Measurements from ENCODE around the gene TRIM62. TPM values are rescaled to one million over a fixed set of nuclear protein-coding genes. Genes with fewer than 3 reads are reported as not detected.
"Not testable (repeated sequence)": the region's sequence is repeated elsewhere in the genome, so short reads cannot be mapped to it uniquely, and the experiment has no call there.

The TRIM62 gene
- polyA plus RNA-seq, 2 donors, result 4.6 to 5.0 TPM

DNA sequence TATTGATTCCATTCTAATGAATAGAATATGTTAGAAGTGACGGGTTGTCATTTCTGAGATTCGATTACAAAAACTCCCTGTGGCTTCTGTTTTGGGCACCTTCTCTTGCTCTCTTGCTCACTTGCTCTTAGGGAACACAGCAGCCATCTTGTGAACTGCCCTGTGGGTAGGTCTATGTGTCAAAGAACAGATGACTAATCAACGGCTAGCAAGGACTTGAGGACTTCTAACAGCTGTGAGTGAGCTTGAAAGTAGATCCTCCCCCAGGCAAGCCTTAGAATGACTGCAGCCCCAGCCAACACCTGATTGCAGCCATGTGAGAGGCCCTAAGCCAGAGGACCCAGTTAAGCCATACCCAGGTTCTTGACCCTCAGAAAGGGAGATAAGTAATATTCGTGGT lies 51.5 kb downstream of the TRIM62 start:
- Histone ChIP-seq H3K36me3 (ENCODE audit: control insufficient read depth in 2 of 2, insufficient read depth in 2 of 2, low read length in 1 of 2) (peaks cover 0 to 6% of the 10 kb centered on the region in 2 donors), H3K4me3 (ENCODE audit: low read depth in 1 of 2, low read length in 2 of 2) (no peak overlapping the region), H3K27ac (ENCODE audit: low read depth in 2 of 2, low read length in 1 of 2) (no peak overlapping the region), H3K27me3 (ENCODE audit: control insufficient read depth in 1 of 2, insufficient read depth in 2 of 2, low read length in 2 of 2) (no peaks in the 10 kb centered on the region), H3K4me1 (ENCODE audit: control insufficient read depth in 2 of 2, insufficient read depth in 2 of 2, low read length in 1 of 2) (no peaks in the 10 kb centered on the region), H3K9me3 (ENCODE audit: control insufficient read depth in 2 of 2, insufficient read depth in 1 of 2, low read depth in 1 of 2, low read length in 1 of 2) (no peaks in the 10 kb centered on the region)
- 70 to 78% methylated on average over 4 of the region's 4 CpGs for WGBS, 2 donors

GRCh38 chr1:33128781-33129180 lies 53.1 kb downstream of the TRIM62 start:
- Histone ChIP-seq H3K27me3 (ENCODE audit: control insufficient read depth in 1 of 2, insufficient read depth in 2 of 2, low read length in 2 of 2) (no peaks in the 10 kb centered on the region), H3K9me3 (ENCODE audit: control insufficient read depth in 2 of 2, insufficient read depth in 1 of 2, low read depth in 1 of 2, low read length in 1 of 2) (no peaks in the 10 kb centered on the region), H3K36me3 (ENCODE audit: control insufficient read depth in 2 of 2, insufficient read depth in 2 of 2, low read length in 1 of 2) (peaks cover 0 to 5% of the 10 kb centered on the region in 2 donors), H3K4me3 (ENCODE audit: low read depth in 1 of 2, low read length in 2 of 2) (no peak overlapping the region), H3K27ac (ENCODE audit: low read depth in 2 of 2, low read length in 1 of 2) (no peak overlapping the region), H3K4me1 (ENCODE audit: control insufficient read depth in 2 of 2, insufficient read depth in 2 of 2, low read length in 1 of 2) (no peaks in the 10 kb centered on the region)
- 81 to 84% methylated on average over 4 of the region's 4 CpGs for WGBS, 2 donors

GRCh38 chr1:33127001-33127823 lies 54.6 kb downstream of the TRIM62 start:
- Histone ChIP-seq H3K4me1 (ENCODE audit: control insufficient read depth in 2 of 2, insufficient read depth in 2 of 2, low read length in 1 of 2) (no peaks in the 10 kb centered on the region), H3K36me3 (ENCODE audit: control insufficient read depth in 2 of 2, insufficient read depth in 2 of 2, low read length in 1 of 2) (peaks cover 0 to 2% of the 10 kb centered on the region in 2 donors), H3K4me3 (ENCODE audit: low read depth in 1 of 2, low read length in 2 of 2) (peak overlapping the region; percentile 67 to 83), H3K27ac (ENCODE audit: low read depth in 2 of 2, low read length in 1 of 2) (peak overlapping the region; percentile 66 to 91), H3K9me3 (ENCODE audit: control insufficient read depth in 2 of 2, insufficient read depth in 1 of 2, low read depth in 1 of 2, low read length in 1 of 2) (no peaks in the 10 kb centered on the region), H3K27me3 (ENCODE audit: control insufficient read depth in 1 of 2, insufficient read depth in 2 of 2, low read length in 2 of 2) (no peaks in the 10 kb centered on the region)
- 2% methylated on average over 44 of the region's 44 CpGs for WGBS, 2 donors

GRCh38 chr1:33126411-33127000 lies 55.3 kb downstream of the TRIM62 start:
- Histone ChIP-seq H3K4me1 (ENCODE audit: control insufficient read depth in 2 of 2, insufficient read depth in 2 of 2, low read length in 1 of 2) (no peaks in the 10 kb centered on the region), H3K27ac (ENCODE audit: low read depth in 2 of 2, low read length in 1 of 2) (peak overlapping the region; percentile 66 to 91), H3K27me3 (ENCODE audit: control insufficient read depth in 1 of 2, insufficient read depth in 2 of 2, low read length in 2 of 2) (no peaks in the 10 kb centered on the region), H3K4me3 (ENCODE audit: low read depth in 1 of 2, low read length in 2 of 2) (peak overlapping the region; percentile 67 to 83), H3K36me3 (ENCODE audit: control insufficient read depth in 2 of 2, insufficient read depth in 2 of 2, low read length in 1 of 2) (no peaks in the 10 kb centered on the region), H3K9me3 (ENCODE audit: control insufficient read depth in 2 of 2, insufficient read depth in 1 of 2, low read depth in 1 of 2, low read length in 1 of 2) (no peaks in the 10 kb centered on the region)
- 27 to 30% methylated on average over 9 of the region's 9 CpGs for WGBS, 2 donors

DNA sequence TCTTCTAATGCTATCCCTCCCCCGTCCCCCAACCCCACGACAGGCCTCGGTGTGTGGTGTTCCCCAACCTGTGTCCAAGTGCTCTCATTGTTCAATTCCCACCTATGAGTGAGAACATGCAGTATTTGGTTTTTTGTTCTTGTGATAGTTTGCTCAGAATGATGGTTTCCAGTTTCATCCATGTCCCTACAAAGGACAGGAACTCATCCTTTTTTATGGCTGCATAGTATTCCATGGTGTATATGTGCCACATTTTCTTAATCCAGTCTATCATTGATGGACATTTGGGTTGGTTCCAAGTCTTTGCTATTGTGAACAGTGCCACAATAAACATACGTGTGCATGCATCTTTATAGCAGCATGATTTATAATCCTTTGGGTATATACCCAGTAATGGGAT lies 57.2 kb downstream of the TRIM62 start:
- not testable (repeated sequence) for H3K9me3 ChIP-seq (ENCODE audit: control insufficient read depth in 2 of 2, insufficient read depth in 1 of 2, low read depth in 1 of 2, low read length in 1 of 2); H3K4me1 ChIP-seq (ENCODE audit: control insufficient read depth in 2 of 2, insufficient read depth in 2 of 2, low read length in 1 of 2); H3K4me3 ChIP-seq (ENCODE audit: low read depth in 1 of 2, low read length in 2 of 2); H3K27ac ChIP-seq (ENCODE audit: low read depth in 2 of 2, low read length in 1 of 2); H3K27me3 ChIP-seq (ENCODE audit: control insufficient read depth in 1 of 2, insufficient read depth in 2 of 2, low read length in 2 of 2); H3K36me3 ChIP-seq (ENCODE audit: control insufficient read depth in 2 of 2, insufficient read depth in 2 of 2, low read length in 1 of 2)
- WGBS, 2 donors, result 93 to 98% methylated on average over 4 of the region's 4 CpGs

GRCh38 chr1:33123266-33123665 lies 58.6 kb downstream of the TRIM62 start:
- Histone ChIP-seq H3K27ac (ENCODE audit: low read depth in 2 of 2, low read length in 1 of 2) (no peak overlapping the region), H3K36me3 (ENCODE audit: control insufficient read depth in 2 of 2, insufficient read depth in 2 of 2, low read length in 1 of 2) (no peaks in the 10 kb centered on the region), H3K4me1 (ENCODE audit: control insufficient read depth in 2 of 2, insufficient read depth in 2 of 2, low read length in 1 of 2) (no peaks in the 10 kb centered on the region), H3K9me3 (ENCODE audit: control insufficient read depth in 2 of 2, insufficient read depth in 1 of 2, low read depth in 1 of 2, low read length in 1 of 2) (no peaks in the 10 kb centered on the region), H3K4me3 (ENCODE audit: low read depth in 1 of 2, low read length in 2 of 2) (no peak overlapping the region), H3K27me3 (ENCODE audit: control insufficient read depth in 1 of 2, insufficient read depth in 2 of 2, low read length in 2 of 2) (no peaks in the 10 kb centered on the region)
- 41 to 52% methylated on average over 3 of the region's 3 CpGs for WGBS, 2 donors

- 74 to 77% methylated on average over 7 of the region's 7 CpGs for WGBS, 2 donors
- no peaks in the 10 kb centered on the region for H3K4me1 ChIP-seq (ENCODE audit: control insufficient read depth in 2 of 2, insufficient read depth in 2 of 2, low read length in 1 of 2)
- no peak overlapping the region for H3K4me3 ChIP-seq (ENCODE audit: low read depth in 1 of 2, low read length in 2 of 2)
- no peaks in the 10 kb centered on the region for H3K27me3 ChIP-seq (ENCODE audit: control insufficient read depth in 1 of 2, insufficient read depth in 2 of 2, low read length in 2 of 2)
- no peaks in the 10 kb centered on the region for H3K36me3 ChIP-seq (ENCODE audit: control insufficient read depth in 2 of 2, insufficient read depth in 2 of 2, low read length in 1 of 2)
- no peaks in the 10 kb centered on the region for H3K9me3 ChIP-seq (ENCODE audit: control insufficient read depth in 2 of 2, insufficient read depth in 1 of 2, low read depth in 1 of 2, low read length in 1 of 2)
- no peak overlapping the region for H3K27ac ChIP-seq (ENCODE audit: low read depth in 2 of 2, low read length in 1 of 2)
Observed at GRCh38 chr1:33122483-33123178, 59.2 kb downstream of the TRIM62 start.

DNA sequence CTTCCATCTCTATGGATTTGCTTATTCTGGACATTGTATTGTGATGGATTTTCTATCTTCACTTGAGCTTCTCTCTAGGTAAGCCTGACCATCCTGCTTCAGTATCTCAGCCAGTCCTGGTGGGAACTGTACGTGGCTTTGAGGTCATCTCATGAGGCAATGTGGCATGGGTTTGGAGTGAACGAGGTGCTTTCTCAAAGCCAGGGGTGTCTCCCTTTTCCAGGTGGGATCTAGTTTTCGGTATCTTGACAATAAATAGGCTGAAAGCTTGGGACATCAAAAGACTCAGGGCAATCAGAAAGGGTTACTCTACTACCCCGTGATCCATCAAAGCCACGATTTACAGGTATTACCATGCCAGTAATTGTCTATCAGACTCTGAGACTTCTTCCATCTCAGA lies 60.1 kb downstream of the TRIM62 start:
- WGBS, 2 donors, result 85 to 87% methylated on average over 5 of the region's 5 CpGs
- H3K27me3 ChIP-seq (ENCODE audit: control insufficient read depth in 1 of 2, insufficient read depth in 2 of 2, low read length in 2 of 2), result no peaks in the 10 kb centered on the region
- no peak overlapping the region for H3K27ac ChIP-seq (ENCODE audit: low read depth in 2 of 2, low read length in 1 of 2)
- no peaks in the 10 kb centered on the region for H3K4me1 ChIP-seq (ENCODE audit: control insufficient read depth in 2 of 2, insufficient read depth in 2 of 2, low read length in 1 of 2)
- no peak overlapping the region for H3K4me3 ChIP-seq (ENCODE audit: low read depth in 1 of 2, low read length in 2 of 2)
- H3K9me3 ChIP-seq (ENCODE audit: control insufficient read depth in 2 of 2, insufficient read depth in 1 of 2, low read depth in 1 of 2, low read length in 1 of 2), result no peaks in the 10 kb centered on the region
- no peaks in the 10 kb centered on the region for H3K36me3 ChIP-seq (ENCODE audit: control insufficient read depth in 2 of 2, insufficient read depth in 2 of 2, low read length in 1 of 2)

DNA sequence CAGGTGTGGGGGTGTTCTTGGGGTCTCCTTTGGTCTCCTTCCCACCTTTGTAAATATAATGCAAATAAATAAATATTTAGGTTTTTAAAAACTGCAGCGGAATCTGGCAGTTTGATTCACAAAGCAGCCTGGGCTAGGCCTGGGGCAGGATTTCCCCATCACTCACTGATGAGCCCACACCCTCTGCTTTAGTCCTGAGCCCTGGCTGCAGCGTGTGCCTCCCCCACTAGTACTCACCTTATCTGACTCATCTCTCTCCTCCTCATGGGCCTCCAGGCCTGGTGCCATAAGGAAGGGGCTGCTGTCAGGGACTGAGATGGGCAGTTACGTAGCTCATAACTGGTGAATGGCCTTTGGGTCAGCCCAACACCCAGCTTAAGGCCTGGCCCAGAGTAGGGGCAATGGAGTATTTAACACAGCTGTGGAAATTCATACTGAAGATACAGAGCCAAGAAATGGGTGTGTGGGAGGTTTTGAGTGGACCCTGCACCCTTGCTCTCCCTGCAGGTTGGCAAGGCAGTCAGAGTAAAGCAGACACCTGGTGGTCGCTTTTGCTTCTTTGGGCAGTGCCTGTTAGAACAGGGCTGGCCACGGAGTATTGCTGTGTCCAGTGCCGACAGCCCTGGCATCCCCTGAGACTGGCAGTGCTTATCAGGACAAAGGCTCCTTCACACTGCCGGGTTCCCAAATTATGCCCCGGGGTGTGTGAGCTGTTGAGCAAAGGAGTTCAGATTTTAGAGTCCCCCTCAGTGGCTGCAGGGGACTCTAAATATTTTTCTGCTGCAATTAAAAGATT lies 61.2 kb downstream of the TRIM62 start:
- no peak overlapping the region for H3K27ac ChIP-seq (ENCODE audit: low read depth in 2 of 2, low read length in 1 of 2)
- H3K4me1 ChIP-seq (ENCODE audit: control insufficient read depth in 2 of 2, insufficient read depth in 2 of 2, low read length in 1 of 2), result no peaks in the 10 kb centered on the region
- no peaks in the 10 kb centered on the region for H3K27me3 ChIP-seq (ENCODE audit: control insufficient read depth in 1 of 2, insufficient read depth in 2 of 2, low read length in 2 of 2)
- H3K9me3 ChIP-seq (ENCODE audit: control insufficient read depth in 2 of 2, insufficient read depth in 1 of 2, low read depth in 1 of 2, low read length in 1 of 2), result no peaks in the 10 kb centered on the region
- H3K36me3 ChIP-seq (ENCODE audit: control insufficient read depth in 2 of 2, insufficient read depth in 2 of 2, low read length in 1 of 2), result no peaks in the 10 kb centered on the region
- H3K4me3 ChIP-seq (ENCODE audit: low read depth in 1 of 2, low read length in 2 of 2), result no peak overlapping the region
- WGBS, 2 donors, result 72 to 73% methylated on average over 8 of the region's 8 CpGs

Data from esophagus (tissue), 2 donors.